GM12865 (cell line): ENCODE results near the gene WDR74.

ENCODE experiments used
- DNase-seq: peaks from one replicate; pipeline ENCODE4 v3.0.0; 2010; ENCODE audit warnings: low read depth
- H3K4me3 ChIP-seq: 2 replicates; pipeline ENCODE4 v1.5.1; 2011; ENCODE audit warnings: mild to moderate bottlenecking, low read depth, low read length, control low read depth
- CTCF ChIP-seq: IDR thresholded peaks from 2 replicates; pipeline ENCODE4 v1.5.1; 2011; ENCODE audit warnings: low read length, control low read depth, low read depth, inconsistent platforms; ENCODE audit not compliant: insufficient read depth; ENCODE audit errors: missing control alignments

The WDR74 gene

GRCh38 chr11:62791501-62792201 is 47.7 kb downstream of the WDR74 start, which contains the start of gene TMEM223:
Gene TMEM223, minus strand, starts transcription at chr11:62792006. Its CDS starts 12 bp downstream, at chr11:62791994.
- H3K4me3 ChIP-seq = peak within 1 kb of the TSS; percentile 85
- peak; percentile 88 for DNase-seq
- TF ChIP-seq CTCF = no peak

GRCh38 chr11:62789576-62789975 is 49.8 kb downstream of the WDR74 start:
- no peak for TF ChIP-seq CTCF
- H3K4me3 ChIP-seq = no peak overlapping the region
- no peak for DNase-seq

GRCh38 chr11:62788991-62789390 is 50.4 kb downstream of the WDR74 start:
- TF ChIP-seq CTCF = no peak
- no peak overlapping the region for H3K4me3 ChIP-seq
- no peak for DNase-seq

GRCh38 chr11:62787005-62787759 is 52.2 kb downstream of the WDR74 start, which contains the start of gene TMEM179B:
Gene TMEM179B, plus strand, starts transcription at chr11:62787402. Its CDS starts 30 bp downstream, at chr11:62787432.
- H3K4me3 ChIP-seq = peak within 1 kb of the TSS; percentile 97
- TF ChIP-seq CTCF = peak; percentile 78
- DNase-seq = peak; percentile 98

GRCh38 chr11:62786318-62787004 is 52.9 kb downstream of the WDR74 start:
- H3K4me3 ChIP-seq = peak overlapping the region; percentile 97
- DNase-seq = peak; percentile 92
- TF ChIP-seq CTCF = peak; percentile 100
